ENCODE measurements around the gene CLDN11. TPM values are rescaled to one million over a fixed set of nuclear protein-coding genes. Genes with fewer than 3 reads are reported as not detected.

The CLDN11 gene
- total RNA-seq, 1 donor from 2014 or later, result 1.6 TPM

DNA sequence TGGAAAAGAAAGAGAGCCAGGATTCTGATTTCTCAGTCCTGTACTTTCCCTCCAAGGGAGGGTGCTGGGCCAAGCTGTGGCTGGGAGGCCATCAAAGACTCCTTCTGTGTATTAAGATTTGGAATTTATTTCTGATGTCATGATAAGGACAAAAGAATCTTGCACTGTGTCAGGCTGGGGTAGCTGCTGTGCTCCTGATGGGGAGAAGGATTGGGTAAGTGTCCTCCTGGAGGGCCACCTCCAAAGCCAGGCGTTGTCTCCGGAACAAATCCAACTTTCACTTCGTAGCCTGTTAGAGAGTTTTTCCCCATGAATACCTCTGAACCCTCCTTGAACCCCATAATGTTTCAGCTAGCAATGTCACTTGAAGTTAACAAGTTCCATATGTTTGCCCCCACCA, 29.9 kb downstream of the CLDN11 start:
- H3K9ac ChIP-seq, result no peak overlapping the region
- H3K9me3 ChIP-seq (ENCODE audit: low read depth), result no peaks in the 10 kb centered on the region
- peak overlapping the region; percentile 54 for H2AFZ ChIP-seq (replicated peaks)
- Mint-ChIP-seq H3K27ac (no peak overlapping the region), H3K27me3 (ENCODE audit: insufficient read depth, low read depth) (peaks cover 5% of the 10 kb centered on the region), H3K4me3 (no peak overlapping the region), H3K36me3 (no peaks in the 10 kb centered on the region), H3K9me3 (no peaks in the 10 kb centered on the region), H3K4me1 (peaks cover 17% of the 10 kb centered on the region)
- no peaks in the 10 kb centered on the region for H3K27me3 ChIP-seq
- H3K4me1 ChIP-seq, result no peaks in the 10 kb centered on the region
- H3K27ac ChIP-seq, result no peak overlapping the region
- H3K4me3 ChIP-seq, result no peak overlapping the region
- no peaks in the 10 kb centered on the region for H3K36me3 ChIP-seq
- no peaks in the 10 kb centered on the region for H3F3A ChIP-seq (ENCODE audit: low read depth)
- H3K4me2 ChIP-seq, result no peak overlapping the region
- no peak for DNase-seq (ENCODE audit: low spot score)
- no peaks in the 10 kb centered on the region for H4K20me1 ChIP-seq (ENCODE audit: low read depth)
- H3K79me2 ChIP-seq (ENCODE audit: low read depth), result no peaks in the 10 kb centered on the region
- no peak for TF ChIP-seq EZH2 (IDR thresholded peaks at IDR 0.05)
- TF ChIP-seq EZH2phosphoT487 (IDR thresholded peaks at IDR 0.05), result no peak
- TF ChIP-seq, protein P1, sequence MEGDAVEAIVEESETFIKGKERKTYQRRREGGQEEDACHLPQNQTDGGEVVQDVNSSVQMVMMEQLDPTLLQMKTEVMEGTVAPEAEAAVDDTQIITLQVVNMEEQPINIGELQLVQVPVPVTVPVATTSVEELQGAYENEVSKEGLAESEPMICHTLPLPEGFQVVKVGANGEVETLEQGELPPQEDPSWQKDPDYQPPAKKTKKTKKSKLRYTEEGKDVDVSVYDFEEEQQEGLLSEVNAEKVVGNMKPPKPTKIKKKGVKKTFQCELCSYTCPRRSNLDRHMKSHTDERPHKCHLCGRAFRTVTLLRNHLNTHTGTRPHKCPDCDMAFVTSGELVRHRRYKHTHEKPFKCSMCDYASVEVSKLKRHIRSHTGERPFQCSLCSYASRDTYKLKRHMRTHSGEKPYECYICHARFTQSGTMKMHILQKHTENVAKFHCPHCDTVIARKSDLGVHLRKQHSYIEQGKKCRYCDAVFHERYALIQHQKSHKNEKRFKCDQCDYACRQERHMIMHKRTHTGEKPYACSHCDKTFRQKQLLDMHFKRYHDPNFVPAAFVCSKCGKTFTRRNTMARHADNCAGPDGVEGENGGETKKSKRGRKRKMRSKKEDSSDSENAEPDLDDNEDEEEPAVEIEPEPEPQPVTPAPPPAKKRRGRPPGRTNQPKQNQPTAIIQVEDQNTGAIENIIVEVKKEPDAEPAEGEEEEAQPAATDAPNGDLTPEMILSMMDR (IDR thresholded peaks at IDR 0.05), result no peak

DNA sequence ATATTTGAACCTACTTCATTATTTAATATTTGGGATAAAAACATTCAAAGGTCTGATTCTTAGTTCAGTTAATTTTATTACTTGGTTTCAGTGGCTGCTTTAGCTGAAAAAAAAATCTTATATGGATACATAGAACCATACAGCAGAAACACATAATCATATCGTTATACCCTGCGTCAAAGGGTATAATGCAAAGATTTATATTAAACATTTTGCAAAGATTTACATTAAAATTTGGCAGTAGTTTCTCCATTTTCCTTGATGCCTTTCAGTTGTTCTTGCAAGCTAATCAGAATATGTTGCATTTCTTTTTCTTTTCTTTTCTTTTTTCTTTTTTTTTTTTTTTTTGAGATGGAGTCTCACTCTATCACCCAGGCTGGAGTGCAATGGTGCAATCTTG, 31.4 kb downstream of the CLDN11 start:
- Mint-ChIP-seq H3K36me3 (no peaks in the 10 kb centered on the region), H3K27me3 (ENCODE audit: insufficient read depth, low read depth) (peaks cover 2% of the 10 kb centered on the region), H3K4me1 (peaks cover 14% of the 10 kb centered on the region), H3K4me3 (no peak overlapping the region), H3K9me3 (no peaks in the 10 kb centered on the region), H3K27ac (no peak overlapping the region)
- no peak overlapping the region for H3K9ac ChIP-seq
- H3K27me3 ChIP-seq, result no peaks in the 10 kb centered on the region
- H2AFZ ChIP-seq (replicated peaks), result no peak overlapping the region
- H4K20me1 ChIP-seq (ENCODE audit: low read depth), result no peaks in the 10 kb centered on the region
- no peaks in the 10 kb centered on the region for H3K79me2 ChIP-seq (ENCODE audit: low read depth)
- TF ChIP-seq EZH2 (IDR thresholded peaks at IDR 0.05) (no peak), EZH2phosphoT487 (IDR thresholded peaks at IDR 0.05) (no peak)
- TF ChIP-seq, protein P1 (IDR thresholded peaks at IDR 0.05), result no peak
- H3K27ac ChIP-seq, result no peak overlapping the region
- no peaks in the 10 kb centered on the region for H3F3A ChIP-seq (ENCODE audit: low read depth)
- DNase-seq (ENCODE audit: low spot score), result no peak
- no peaks in the 10 kb centered on the region for H3K36me3 ChIP-seq
- H3K9me3 ChIP-seq (ENCODE audit: low read depth), result no peaks in the 10 kb centered on the region
- H3K4me1 ChIP-seq, result no peaks in the 10 kb centered on the region
- no peak overlapping the region for H3K4me2 ChIP-seq
- H3K4me3 ChIP-seq, result no peak overlapping the region

DNA sequence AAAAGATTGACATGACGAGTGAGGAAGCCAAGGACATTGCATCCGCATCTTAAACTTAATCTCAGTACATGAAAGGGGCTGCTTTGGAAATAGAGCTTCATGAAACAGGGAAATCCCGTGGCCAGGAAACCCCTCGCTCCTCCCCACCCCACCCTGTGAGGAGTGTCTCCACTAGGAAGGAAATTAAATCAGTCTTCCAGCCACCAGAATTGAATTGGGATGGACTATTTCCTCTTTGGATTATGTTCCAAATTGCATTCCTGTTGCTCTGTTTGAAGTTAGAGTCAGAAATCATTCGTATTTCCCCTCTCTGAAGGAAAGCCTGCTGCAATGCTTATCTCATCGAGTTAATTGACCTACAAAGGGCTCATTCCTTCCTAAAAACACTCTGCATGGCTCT, 35.8 kb downstream of the CLDN11 start:
- no peaks in the 10 kb centered on the region for H3K9me3 ChIP-seq (ENCODE audit: low read depth)
- no peak overlapping the region for H3K9ac ChIP-seq
- H3F3A ChIP-seq (ENCODE audit: low read depth), result no peaks in the 10 kb centered on the region
- no peaks in the 10 kb centered on the region for H3K4me1 Mint-ChIP-seq
- H3K36me3 ChIP-seq, result no peaks in the 10 kb centered on the region
- TF ChIP-seq EZH2phosphoT487 (IDR thresholded peaks at IDR 0.05), result no peak
- TF ChIP-seq, protein P1 (IDR thresholded peaks at IDR 0.05), result no peak
- no peak for TF ChIP-seq EZH2 (IDR thresholded peaks at IDR 0.05)
- no peaks in the 10 kb centered on the region for H3K27me3 ChIP-seq
- no peak overlapping the region for H3K4me3 Mint-ChIP-seq
- no peak overlapping the region for H3K27ac ChIP-seq
- no peak overlapping the region for H3K27ac Mint-ChIP-seq
- peaks cover 5% of the 10 kb centered on the region for H3K27me3 Mint-ChIP-seq (ENCODE audit: insufficient read depth, low read depth)
- no peaks in the 10 kb centered on the region for H3K9me3 Mint-ChIP-seq
- no peaks in the 10 kb centered on the region for H3K36me3 Mint-ChIP-seq
- DNase-seq (ENCODE audit: low spot score), result no peak
- no peaks in the 10 kb centered on the region for H3K4me1 ChIP-seq
- H4K20me1 ChIP-seq (ENCODE audit: low read depth), result no peaks in the 10 kb centered on the region
- no peak overlapping the region for H3K4me3 ChIP-seq
- H3K79me2 ChIP-seq (ENCODE audit: low read depth), result no peaks in the 10 kb centered on the region
- no peak overlapping the region for H3K4me2 ChIP-seq
- no peak overlapping the region for H2AFZ ChIP-seq (replicated peaks)
